Tibial artery (tissue), 4 donors: ENCODE measurements around the gene EXTL1.

Experiments
- DNase-seq, 2 donors: peaks; one replicate each; pipeline ENCODE4 v3.0.0-alpha.2; 2019
- H3K27ac ChIP-seq, 2 donors: fragments of 200-600 bp; sonication (generic) in 1 of 2; 1 replicate in 1 of 2; 2 replicates in 1 of 2; pipeline ENCODE4 v1.5.1; 2018 to 2019; ENCODE audit warnings: mild to moderate bottlenecking in 1 of 2
- H3K27me3 ChIP-seq, 2 donors: fragments of 200-600 bp; sonication (generic) in 1 of 2; one replicate each; pipeline versions ENCODE4 v1.5.1 to v1.6.0; 2016 to 2019
- H3K36me3 ChIP-seq, 3 donors: fragments of 200-600 bp; sonication (generic) in 2 of 3; one replicate each; pipeline ENCODE4 v1.5.1; 2016 to 2019; ENCODE audit warnings: mild to moderate bottlenecking in 2 of 3
- H3K4me1 ChIP-seq, 4 donors: fragments of 200-600 bp; sonication (generic) in 2 of 4; 1 replicate in 3 of 4; 2 replicates in 1 of 4; pipeline ENCODE4 v1.5.1; 2016 to 2019
- H3K4me3 ChIP-seq, 2 donors: fragments of 200-600 bp; sonication (generic) in 1 of 2; 1 replicate in 1 of 2; 2 replicates in 1 of 2; pipeline ENCODE4 v1.5.1; 2018 to 2019; ENCODE audit warnings: mild to moderate bottlenecking in 2 of 2
- H3K9me3 ChIP-seq, 3 donors: fragments of 200-600 bp; sonication (generic) in 1 of 3; one replicate each; pipeline ENCODE4 v1.5.1; 2016 to 2019
- intact Hi-C: fragments of 100-400 bp; cut with DNase I; formaldehyde crosslinking; loops from one replicate; pipeline ENCODE4 v1.15.0; 2023; ENCODE audit warnings: low total_unique reads
- TF ChIP-seq, protein P1 (sequence below), 2 experiments: fragments of 200-600 bp in 1 of 2; fragments of 450-650 bp in 1 of 2; IDR thresholded peaks; one replicate each; pipeline ENCODE4 v1.5.1; 2017 to 2019; ENCODE audit warnings: antibody characterized with exemption in 2 of 2, mild to moderate bottlenecking in 1 of 2, moderate library complexity in 1 of 2

Gene EXTL1

DNA sequence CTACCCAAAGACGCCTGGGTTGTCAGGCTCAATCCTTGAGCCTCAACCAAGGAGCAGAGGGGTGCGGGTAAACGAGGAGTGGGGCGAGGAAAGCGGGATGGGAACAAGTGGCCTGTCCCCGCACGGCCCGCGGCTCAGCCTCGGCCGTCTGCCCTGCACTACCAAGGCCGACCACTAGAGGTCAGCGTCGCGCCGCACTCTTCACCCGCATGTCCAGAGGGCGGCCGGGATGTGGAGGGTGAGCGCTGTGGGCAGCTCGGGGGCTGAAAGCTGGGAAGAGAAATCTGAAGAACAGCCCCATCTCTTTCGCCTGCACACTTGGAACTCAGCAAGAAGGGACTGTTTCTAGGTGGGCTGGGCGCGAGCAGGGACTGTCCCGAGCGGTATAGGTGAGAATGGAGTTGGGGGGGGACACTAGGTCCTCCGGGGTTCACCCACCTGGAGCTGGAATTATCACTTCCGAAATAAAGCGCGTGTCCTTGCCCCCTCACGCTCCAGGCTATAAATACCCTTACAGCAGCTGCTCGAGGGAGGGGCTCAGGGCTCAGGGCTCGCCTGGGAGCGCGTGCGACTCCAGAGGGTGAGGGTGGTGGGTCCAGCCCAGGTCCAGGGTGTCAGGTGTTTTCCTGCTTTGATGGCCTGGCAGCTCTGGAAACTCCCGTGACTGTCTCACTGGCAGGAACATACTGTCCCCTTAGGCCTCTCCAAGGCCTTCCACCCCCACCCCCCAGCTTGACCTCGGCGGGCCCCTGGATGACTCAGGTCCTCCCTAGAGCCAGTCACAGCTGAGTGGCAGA lies 14.6 kb downstream of the EXTL1 start:
- intact Hi-C loops: loop anchor here (5.0 kb wide), 1 partner anchor 106 kb away; no protein-coding TSS in a partner anchor
- Histone ChIP-seq H3K27me3 (peaks cover 0 to 22% of the 10 kb centered on the region in 2 donors), H3K4me3 (peak overlapping the region; percentile 70 to 81), H3K27ac (peak overlapping the region; percentile 51 to 80), H3K9me3 (no peaks in the 10 kb centered on the region), H3K4me1 (peaks cover 0 to 15% (median 10%) of the 10 kb centered on the region in 4 donors), H3K36me3 (no peaks in the 10 kb centered on the region)
- DNase-seq: peak; percentile 75 to 85
- TF ChIP-seq, protein P1, sequence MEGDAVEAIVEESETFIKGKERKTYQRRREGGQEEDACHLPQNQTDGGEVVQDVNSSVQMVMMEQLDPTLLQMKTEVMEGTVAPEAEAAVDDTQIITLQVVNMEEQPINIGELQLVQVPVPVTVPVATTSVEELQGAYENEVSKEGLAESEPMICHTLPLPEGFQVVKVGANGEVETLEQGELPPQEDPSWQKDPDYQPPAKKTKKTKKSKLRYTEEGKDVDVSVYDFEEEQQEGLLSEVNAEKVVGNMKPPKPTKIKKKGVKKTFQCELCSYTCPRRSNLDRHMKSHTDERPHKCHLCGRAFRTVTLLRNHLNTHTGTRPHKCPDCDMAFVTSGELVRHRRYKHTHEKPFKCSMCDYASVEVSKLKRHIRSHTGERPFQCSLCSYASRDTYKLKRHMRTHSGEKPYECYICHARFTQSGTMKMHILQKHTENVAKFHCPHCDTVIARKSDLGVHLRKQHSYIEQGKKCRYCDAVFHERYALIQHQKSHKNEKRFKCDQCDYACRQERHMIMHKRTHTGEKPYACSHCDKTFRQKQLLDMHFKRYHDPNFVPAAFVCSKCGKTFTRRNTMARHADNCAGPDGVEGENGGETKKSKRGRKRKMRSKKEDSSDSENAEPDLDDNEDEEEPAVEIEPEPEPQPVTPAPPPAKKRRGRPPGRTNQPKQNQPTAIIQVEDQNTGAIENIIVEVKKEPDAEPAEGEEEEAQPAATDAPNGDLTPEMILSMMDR (IDR thresholded peaks at IDR 0.05): peak; percentile 99 to 100

DNA sequence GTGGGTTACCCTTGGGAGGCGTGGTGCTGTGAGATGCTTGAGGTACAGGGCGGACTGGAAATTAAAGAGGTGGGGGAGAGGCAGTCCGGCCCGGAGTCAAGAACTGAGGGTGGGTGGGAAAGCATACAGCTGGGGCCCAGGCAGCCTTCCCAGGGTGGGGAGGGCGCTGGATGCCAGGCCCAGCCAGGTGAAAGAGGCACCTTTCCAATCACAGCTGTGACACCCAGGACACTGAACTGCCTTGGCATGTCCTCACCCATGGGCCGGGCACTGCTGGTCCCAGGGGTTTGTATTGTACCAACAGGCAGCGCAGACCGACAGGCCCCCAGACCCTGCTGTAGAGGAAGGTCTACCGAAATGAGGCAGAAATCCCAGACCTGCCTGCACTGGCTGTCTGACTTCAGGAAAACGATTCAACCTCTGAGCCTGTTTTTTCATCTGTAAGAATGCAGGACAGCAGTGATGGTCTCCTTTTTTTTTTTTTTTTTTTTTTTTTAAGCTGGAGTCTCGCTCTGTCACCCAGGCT lies 15.2 kb downstream of the EXTL1 start:
- TF ChIP-seq, protein P1 (IDR thresholded peaks at IDR 0.05): no peak
- intact Hi-C loops: loop anchor here (5.0 kb wide), 1 partner anchor 105 kb away; no protein-coding TSS in a partner anchor
- Histone ChIP-seq H3K27ac (no peak overlapping the region), H3K9me3 (no peaks in the 10 kb centered on the region), H3K36me3 (no peaks in the 10 kb centered on the region), H3K27me3 (peaks cover 0 to 28% of the 10 kb centered on the region in 2 donors), H3K4me3 (no peak overlapping the region), H3K4me1 (peaks cover 0 to 15% (median 10%) of the 10 kb centered on the region in 4 donors)
- no peak for DNase-seq

DNA sequence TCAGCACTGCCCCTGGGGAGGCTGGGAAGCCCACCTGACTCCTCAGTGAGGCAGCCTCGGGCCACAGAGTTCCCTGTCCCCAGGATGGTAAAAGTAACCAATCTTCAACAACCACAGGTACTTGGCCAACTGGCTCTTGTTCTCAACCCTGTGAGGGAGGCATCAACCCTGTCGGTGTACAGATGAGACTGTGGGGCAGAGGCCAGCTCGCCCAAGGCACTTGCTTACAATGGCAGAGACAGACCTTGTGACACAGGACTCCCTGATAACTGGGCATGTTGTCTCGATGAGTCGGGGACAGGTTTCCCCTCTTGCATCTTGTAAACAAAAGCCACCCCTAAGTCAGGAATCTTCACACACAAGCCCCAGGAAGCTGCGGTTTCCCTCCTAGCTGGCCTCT lies 16.3 kb downstream of the EXTL1 start:
- intact Hi-C loops: loop anchor here (5.0 kb wide), 1 partner anchor 104 kb away; no protein-coding TSS in a partner anchor
- TF ChIP-seq, protein P1 (IDR thresholded peaks at IDR 0.05): no peak
- peaks cover 0 to 15% (median 10%) of the 10 kb centered on the region in 4 donors for H3K4me1 ChIP-seq
- peaks cover 0 to 35% of the 10 kb centered on the region in 2 donors for H3K27me3 ChIP-seq
- no peaks in the 10 kb centered on the region for H3K36me3 ChIP-seq
- H3K4me3 ChIP-seq: no peak overlapping the region
- H3K9me3 ChIP-seq: no peaks in the 10 kb centered on the region
- DNase-seq: no peak
- no peak overlapping the region for H3K27ac ChIP-seq

DNA sequence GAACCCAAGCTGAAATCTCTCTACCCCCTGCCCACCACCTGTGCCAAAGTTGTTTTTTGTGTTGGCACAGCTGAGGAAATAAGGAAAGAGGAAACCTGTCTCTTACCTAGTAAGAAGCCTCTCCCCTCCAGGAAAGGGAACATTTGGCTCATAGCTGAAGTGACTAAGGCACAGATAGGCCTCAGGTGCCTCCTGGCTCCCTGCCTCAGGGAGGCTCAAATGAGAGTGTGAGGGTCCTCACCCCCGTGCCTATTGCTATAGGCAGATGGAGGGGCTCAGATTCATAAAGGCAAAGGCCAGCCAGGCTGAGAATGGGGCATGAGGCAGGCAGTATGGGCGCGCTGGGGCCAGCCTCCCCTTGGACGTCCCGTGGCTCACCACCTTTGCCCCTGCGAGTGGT lies 16.9 kb downstream of the EXTL1 start:
- Histone ChIP-seq H3K27me3 (peaks cover 0 to 35% of the 10 kb centered on the region in 2 donors), H3K9me3 (no peaks in the 10 kb centered on the region), H3K36me3 (no peaks in the 10 kb centered on the region), H3K4me1 (peaks cover 0 to 15% (median 10%) of the 10 kb centered on the region in 4 donors), H3K27ac (no peak overlapping the region), H3K4me3 (no peak overlapping the region)
- DNase-seq: no peak
- TF ChIP-seq, protein P1 (IDR thresholded peaks at IDR 0.05): no peak
- intact Hi-C loops: loop anchor here (5.0 kb wide), 1 partner anchor 104 kb away; no protein-coding TSS in a partner anchor

DNA sequence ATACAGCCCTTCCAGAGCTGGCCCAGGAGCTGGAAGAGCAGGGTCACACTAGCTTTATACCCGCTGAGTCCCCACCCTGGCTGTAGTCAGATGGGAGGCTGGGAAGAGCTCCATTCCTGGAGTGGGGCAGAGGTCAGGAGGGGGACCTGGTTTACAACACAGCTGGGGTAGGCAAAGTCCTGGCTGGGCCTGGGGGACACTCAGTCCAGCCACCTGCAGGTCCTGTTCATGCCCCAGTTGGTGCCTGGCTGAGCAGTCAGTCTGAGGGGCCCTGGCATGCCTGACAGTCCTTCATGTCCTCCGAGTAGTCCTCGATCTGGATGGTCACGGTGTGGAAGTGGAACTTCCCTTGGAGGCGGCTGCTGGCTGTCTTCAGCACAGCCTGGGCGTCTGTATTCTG lies 17.3 kb downstream of the EXTL1 start:
- H3K27me3 ChIP-seq: peaks cover 0 to 36% of the 10 kb centered on the region in 2 donors
- H3K4me3 ChIP-seq: no peak overlapping the region
- H3K9me3 ChIP-seq: no peaks in the 10 kb centered on the region
- intact Hi-C loops: loop anchor here (5.0 kb wide), 1 partner anchor 103 kb away; no protein-coding TSS in a partner anchor
- peaks cover 0 to 15% (median 10%) of the 10 kb centered on the region in 4 donors for H3K4me1 ChIP-seq
- no peak for DNase-seq
- H3K27ac ChIP-seq: no peak overlapping the region
- H3K36me3 ChIP-seq: no peaks in the 10 kb centered on the region
- TF ChIP-seq, protein P1 (IDR thresholded peaks at IDR 0.05): no peak
